HepG2 (cell line): ENCODE data around the gene DCTN2. TPM values are rescaled to one million over a fixed set of nuclear protein-coding genes. Genes with fewer than 3 reads are reported as not detected.

Experiments used
- ATAC-seq: fragments of 200-7000 bp; cut with Tn5 transposase; 3 replicates; pipeline ENCODE4 v1.9.1; 2020; ENCODE audit warnings: mild to moderate bottlenecking, moderate library complexity
- BruUV-seq: library from RNA; stranded (reverse); fragments of 400-500 nt; replicated peaks from 2 replicates; lab custom pipeline; 2021; lab: Mats Ljungman, UMichigan
- CTCF ChIA-PET: fragments of 300-600 bp; formaldehyde crosslinking; extraction: SDS; loops from one replicate; lab custom pipeline; 2021; ENCODE audit warnings: low total read pairs, inconsistent platforms, low intra/inter-chr PET ratio; lab: Yijun Ruan, JAX
- POLR2A ChIA-PET: fragments of 350-600 bp; sonication (Branson Sonifier 250); formaldehyde crosslinking; loops from one replicate; lab custom pipeline; 2020; ENCODE audit warnings: antibody characterized with exemption, inconsistent platforms; lab: Yijun Ruan, JAX
- DNase-seq: peaks from one replicate; pipeline ENCODE4 v3.0.0-alpha.2; 2015; ENCODE audit warnings: low spot score
- FAIRE-seq: peaks from 3 replicates; lab custom pipeline; 2011; peaks lifted over from hg19 to GRCh38; lab: Jason Lieb, UNC
- H2AFZ ChIP-seq: one replicate; pipeline ENCODE4 v1.6.1; 2011; ENCODE audit warnings: low read length, inconsistent platforms
- H3K27ac ChIP-seq: fragments of 300-600 bp; 3 replicates; pipeline ENCODE4 v1.8.0; 2011; ENCODE audit warnings: mixed run types, mild to moderate bottlenecking, mixed read lengths, low read length, inconsistent platforms; ENCODE audit not compliant: insufficient read depth; ENCODE audit errors: extremely low read length
- H3K27me3 ChIP-seq, 2 experiments: fragments of 200-600 bp in 1 of 2; 2 replicates in 1 of 2; 3 replicates in 1 of 2; pipeline versions ENCODE4 v1.6.0 to v1.8.0; 2011; ENCODE audit warnings: low read length in 2 of 2, mild to moderate bottlenecking in 2 of 2, moderate library complexity in 2 of 2, inconsistent platforms in 1 of 2; ENCODE audit not compliant: insufficient read depth in 2 of 2, control insufficient read depth in 1 of 2
- H3K36me3 ChIP-seq, 2 experiments: fragments of 200-600 bp in 1 of 2; replicated peaks in 1 of 2; 2 replicates in 1 of 2; 3 replicates in 1 of 2; pipeline versions ENCODE4 v1.5.1 to v1.8.0; 2011; ENCODE audit warnings: low read length in 2 of 2, inconsistent platforms in 1 of 2; ENCODE audit not compliant: insufficient read depth in 2 of 2, control insufficient read depth in 1 of 2
- H3K4me1 ChIP-seq: 2 replicates; pipeline ENCODE4 v1.5.1; 2012; ENCODE audit warnings: low read length, inconsistent platforms; ENCODE audit not compliant: insufficient read depth
- H3K4me2 ChIP-seq: 2 replicates; pipeline ENCODE4 v1.6.0; 2011; ENCODE audit warnings: low read depth, low read length, inconsistent platforms
- H3K4me3 ChIP-seq, 3 experiments: fragments of 200-600 bp in 1 of 3; sonication (generic), shearing (Covaris generic) in 1 of 3; replicated peaks in 1 of 3; 2 replicates each; pipeline ENCODE4 v1.5.1; 2011 to 2016; ENCODE audit warnings: low read length in 3 of 3, inconsistent platforms in 2 of 3, low read depth in 2 of 3, mild to moderate bottlenecking in 2 of 3, control low read depth in 1 of 3, mixed read lengths in 1 of 3; ENCODE audit not compliant: insufficient read depth in 1 of 3
- H3K79me2 ChIP-seq: one replicate; pipeline ENCODE4 v1.6.1; 2011; ENCODE audit warnings: low read length, inconsistent platforms; ENCODE audit not compliant: insufficient read depth
- H3K9ac ChIP-seq: 2 replicates; pipeline ENCODE4 v1.6.0; 2011; ENCODE audit warnings: mild to moderate bottlenecking, low read depth, low read length, inconsistent platforms; ENCODE audit not compliant: insufficient read depth
- H3K9me3 ChIP-seq: 2 replicates; pipeline ENCODE4 v1.5.1; 2012; ENCODE audit warnings: mild to moderate bottlenecking, low read length
- H4K20me1 ChIP-seq: 2 replicates; pipeline ENCODE4 v1.6.0; 2011; ENCODE audit warnings: inconsistent platforms, mild to moderate bottlenecking, low read length, moderate library complexity; ENCODE audit not compliant: insufficient read depth
- CC2D1A ChIP-seq: sonication (generic); formaldehyde crosslinking; IDR thresholded peaks from 2 replicates; pipeline ENCODE4 v1.8.1; 2023; ENCODE audit warnings: mild to moderate bottlenecking, missing genetic modification reagents
- CREB1 ChIP-seq, 2 experiments: fragments of 450-650 bp in 1 of 2; IDR thresholded peaks; 2 replicates each; pipeline ENCODE4 v1.6.1; 2016 to 2017; ENCODE audit warnings: control low read depth in 1 of 2, mild to moderate bottlenecking in 1 of 2, missing compliant biosample characterization in 1 of 2, missing genetic modification characterization in 1 of 2
- EP300 ChIP-seq, 3 experiments: sonication (generic) in 1 of 3; formaldehyde crosslinking in 1 of 3; IDR thresholded peaks; 2 replicates each; pipeline versions ENCODE4 v1.5.1 to v1.6.1; 2011 to 2020; ENCODE audit warnings: low read depth in 2 of 3, low read length in 2 of 3, borderline replicate concordance in 1 of 3, improper control_type of control experiment in 1 of 3, mild to moderate bottlenecking in 1 of 3, missing genetic modification reagents in 1 of 3, moderate library complexity in 1 of 3
- HOXA9 ChIP-seq: sonication (generic); formaldehyde crosslinking; IDR thresholded peaks from 2 replicates; pipeline ENCODE4 v1.8.1; 2022; ENCODE audit warnings: missing genetic modification reagents, mild to moderate bottlenecking, moderate library complexity, borderline replicate concordance
- IRF2 ChIP-seq: IDR thresholded peaks from 2 replicates; pipeline ENCODE4 v1.6.1; 2018; ENCODE audit warnings: missing genetic modification reagents, missing compliant biosample characterization
- NFIC ChIP-seq: IDR thresholded peaks from 2 replicates; pipeline ENCODE4 v1.6.1; 2012; ENCODE audit warnings: mild to moderate bottlenecking, low read length, inconsistent platforms
- RCOR2 ChIP-seq: IDR thresholded peaks from 2 replicates; pipeline ENCODE4 v1.6.1; 2016; ENCODE audit warnings: missing biosample characterization, missing genetic modification reagents
- RXRB ChIP-seq: IDR thresholded peaks from 2 replicates; pipeline ENCODE4 v1.6.1; 2016; ENCODE audit warnings: borderline replicate concordance, missing genetic modification reagents, missing compliant biosample characterization
- ZMAT3 ChIP-seq: sonication (generic); formaldehyde crosslinking; conservative IDR thresholded peaks from 2 replicates; pipeline ENCODE4 v1.7.0; 2021; ENCODE audit warnings: missing genetic modification reagents
- ZNF143 ChIP-seq: sonication (generic); formaldehyde crosslinking; IDR thresholded peaks from 2 replicates; pipeline ENCODE4 v1.4.0; 2020; ENCODE audit warnings: missing genetic modification reagents
- ZNF607 ChIP-seq: sonication (generic); formaldehyde crosslinking; IDR thresholded peaks from 2 replicates; pipeline ENCODE4 v1.5.1; 2020; ENCODE audit warnings: missing genetic modification reagents, mild to moderate bottlenecking, borderline replicate concordance
- ZNF678 ChIP-seq: sonication (generic); formaldehyde crosslinking; IDR thresholded peaks from 2 replicates; pipeline ENCODE4 v1.4.0; 2020; ENCODE audit warnings: mild to moderate bottlenecking, missing genetic modification reagents
- ZNF773 ChIP-seq: sonication (generic); formaldehyde crosslinking; IDR thresholded peaks from 2 replicates; pipeline ENCODE4 v1.4.0; 2020; ENCODE audit warnings: missing genetic modification reagents, borderline replicate concordance
- ZNF883 ChIP-seq: sonication (generic); formaldehyde crosslinking; IDR thresholded peaks from 2 replicates; pipeline ENCODE4 v1.5.1; 2020; ENCODE audit warnings: mild to moderate bottlenecking, missing genetic modification reagents; ENCODE audit errors: not compliant biosample characterization
- ZSCAN9 ChIP-seq: IDR thresholded peaks from 2 replicates; pipeline ENCODE4 v1.6.1; 2016; ENCODE audit warnings: borderline replicate concordance
- WGBS: methylation state at CpG from one replicate; pipeline ENCODE4 v1.1.6; 2017; ENCODE audit warnings: low lambda C conversion rate; 5-methylcytosine and 5-hydroxymethylcytosine counted together
- in situ Hi-C: cut with HindIII; loops from 2 replicates; pipeline ENCODE4 v1.10.0; 2017; ENCODE audit warnings: low pct_unique_long_range_greater_than_20kb; ENCODE audit not compliant: extremely low pct_ligation_motif_present
- intact Hi-C: fragments of 100-400 bp; cut with micrococcal nuclease; formaldehyde crosslinking; loops from one replicate; pipeline ENCODE4 v1.10.0; 2022; ENCODE audit not compliant: unreplicated experiment
- polyA plus RNA-seq, 8 experiments: library from polyadenylated mRNA; depleted of rRNA in 3 of 8; stranded (reverse) in 7 of 8; unstranded in 1 of 8; fragments of >200 nt; fragmentation: Illumina TruSeq in 4 of 8; extraction: Trizol in 4 of 8; gene quantifications; 2 replicates each; pipeline versions ENCODE4 v1.2.1 to v1.2.3, GENCODE V29; 2011 to 2016; ENCODE audit warnings: low read depth in 4 of 8, missing spikeins in 1 of 8, mixed read lengths in 1 of 8; ENCODE audit not compliant: insufficient read depth in 1 of 8
- total RNA-seq, 5 experiments: library from RNA; depleted of rRNA; stranded (reverse); fragments of >200 nt; fragmentation: Illumina TruSeq; extraction: Trizol; gene quantifications; 2 replicates each; pipeline ENCODE4 v1.2.3, GENCODE V29; 2016; ENCODE audit warnings: low read depth in 1 of 5
- TF ChIP-seq, protein P1 (sequence below): sonication (generic); formaldehyde crosslinking; IDR thresholded peaks from 2 replicates; pipeline ENCODE4 v1.5.0; 2020; ENCODE audit warnings: mild to moderate bottlenecking, missing genetic modification reagents

The DCTN2 gene
- total and polyA plus RNA-seq, 2 of the 13 experiments (the other 11 are each of a cell fraction or from before 2014, with no cell fraction given): 72.0 to 77.4 TPM

- peak; percentile 21 for TF ChIP-seq ZNF883
- no peak for TF ChIP-seq ZNF143 (CRISPR knock-in tag)
- TF ChIP-seq, all 625 proteins: peak for 23
Observed at GRCh38 chr12:57580466-57580795, 33.4 kb upstream of the DCTN2 start (continued).

GRCh38 chr12:57579677-57580465 is 32.9 kb upstream of the DCTN2 start:
- WGBS: under 1% methylated on average over 6 of the region's 8 CpGs
- ChIA-PET POLR2A (interaction anchor here (0.7 to 4.1 kb wide), 13 partner anchors 11 to 165 kb away, joined by 3 to 35 read pairs (median 4); partner anchors contain the start of genes ARHGEF25, DCTN2, DDIT3 and INHBE), CTCF (interaction anchor here (1.4 kb wide), 1 partner anchor 41 kb away, joined by 4 read pairs; no protein-coding TSS in a partner anchor)
- peak; percentile 74 for ATAC-seq
- Histone ChIP-seq H3K9ac (peak overlapping the region; percentile 78), H3K79me2 (peaks cover 10% of the 10 kb centered on the region), H2AFZ (no peak overlapping the region), H3K36me3 (peaks cover 3 to 25% of the 10 kb centered on the region in 2 experiments), H3K4me3 (peak overlapping the region; percentile 10 to 60 (median 41)), H3K27me3 (no peaks in the 10 kb centered on the region), H3K4me2 (peak overlapping the region; percentile 87), H4K20me1 (no peaks in the 10 kb centered on the region), H3K9me3 (no peaks in the 10 kb centered on the region), H3K4me1 (peaks cover 77% of the 10 kb centered on the region), H3K27ac (peak overlapping the region; percentile 99)
- DNase-seq: peak; percentile 97
- intact Hi-C loops (loop anchor here (1.0 to 5.0 kb wide), 3 partner anchors 57 to 157 kb away; partner anchors contain the start of gene AGAP2), in situ Hi-C loops (loop anchor here (5.0 kb wide), 1 partner anchor 42 kb away; no protein-coding TSS in a partner anchor)
- FAIRE-seq: peak; percentile 76
- BruUV-seq: no TSS peak
- TF ChIP-seq ZMAT3 (no peak), IRF2 (peak; percentile 46; the same call in 1 of the 2 replicates), RXRB (peak; percentile 31; the same call in 1 of the 2 replicates), ZNF607 (CRISPR knock-in tag) (no peak), CREB1 (IDR thresholded peaks at IDR 0.05) (peak; percentile 68), CREB1 (CRISPR knock-in tag; IDR thresholded peaks at IDR 0.05) (peak; percentile 76), RCOR2 (CRISPR knock-in tag) (0 out of 2 replicates have a peak, but pooled peaks have one; percentile 7), NFIC (peak; percentile 87), ZSCAN9 (CRISPR knock-in tag) (0 out of 2 replicates have a peak, but pooled peaks have one; percentile 40), ZNF773 (CRISPR knock-in tag) (no peak), CC2D1A (CRISPR knock-in tag) (no peak), HOXA9 (CRISPR knock-in tag) (no peak), EP300 (IDR thresholded peaks at IDR 0.05; ENCODE audit: low read depth in 2 of 2, low read length in 2 of 2) (peak in 1 of 2 experiments; percentile 75; a peak in 2 of 4 replicates), EP300 (CRISPR knock-in tag; IDR thresholded peaks at IDR 0.05; ENCODE audit: borderline replicate concordance) (no peak), ZNF678 (CRISPR knock-in tag) (no peak)
- TF ChIP-seq, protein P1, sequence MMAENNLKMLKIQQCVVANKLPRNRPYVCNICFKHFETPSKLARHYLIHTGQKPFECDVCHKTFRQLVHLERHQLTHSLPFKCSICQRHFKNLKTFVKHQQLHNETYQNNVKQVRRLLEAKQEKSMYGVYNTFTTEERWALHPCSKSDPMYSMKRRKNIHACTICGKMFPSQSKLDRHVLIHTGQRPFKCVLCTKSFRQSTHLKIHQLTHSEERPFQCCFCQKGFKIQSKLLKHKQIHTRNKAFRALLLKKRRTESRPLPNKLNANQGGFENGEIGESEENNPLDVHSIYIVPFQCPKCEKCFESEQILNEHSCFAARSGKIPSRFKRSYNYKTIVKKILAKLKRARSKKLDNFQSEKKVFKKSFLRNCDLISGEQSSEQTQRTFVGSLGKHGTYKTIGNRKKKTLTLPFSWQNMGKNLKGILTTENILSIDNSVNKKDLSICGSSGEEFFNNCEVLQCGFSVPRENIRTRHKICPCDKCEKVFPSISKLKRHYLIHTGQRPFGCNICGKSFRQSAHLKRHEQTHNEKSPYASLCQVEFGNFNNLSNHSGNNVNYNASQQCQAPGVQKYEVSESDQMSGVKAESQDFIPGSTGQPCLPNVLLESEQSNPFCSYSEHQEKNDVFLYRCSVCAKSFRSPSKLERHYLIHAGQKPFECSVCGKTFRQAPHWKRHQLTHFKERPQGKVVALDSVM (CRISPR knock-in tag): no peak
